GM12873 (cell line): Measurements from ENCODE around the gene NRDE2.

Source experiments
- TF ChIP-seq, protein P1 (sequence below): IDR thresholded peaks from 2 replicates; pipeline ENCODE4 v1.5.1; 2012; ENCODE audit warnings: low read depth, mild to moderate bottlenecking, moderate library complexity, low read length, control low read depth; ENCODE audit not compliant: insufficient read depth; ENCODE audit errors: missing control alignments

The NRDE2 gene

GRCh38 chr14:90296641-90297040 is 35.1 kb downstream of the NRDE2 start:
- TF ChIP-seq, protein P1, sequence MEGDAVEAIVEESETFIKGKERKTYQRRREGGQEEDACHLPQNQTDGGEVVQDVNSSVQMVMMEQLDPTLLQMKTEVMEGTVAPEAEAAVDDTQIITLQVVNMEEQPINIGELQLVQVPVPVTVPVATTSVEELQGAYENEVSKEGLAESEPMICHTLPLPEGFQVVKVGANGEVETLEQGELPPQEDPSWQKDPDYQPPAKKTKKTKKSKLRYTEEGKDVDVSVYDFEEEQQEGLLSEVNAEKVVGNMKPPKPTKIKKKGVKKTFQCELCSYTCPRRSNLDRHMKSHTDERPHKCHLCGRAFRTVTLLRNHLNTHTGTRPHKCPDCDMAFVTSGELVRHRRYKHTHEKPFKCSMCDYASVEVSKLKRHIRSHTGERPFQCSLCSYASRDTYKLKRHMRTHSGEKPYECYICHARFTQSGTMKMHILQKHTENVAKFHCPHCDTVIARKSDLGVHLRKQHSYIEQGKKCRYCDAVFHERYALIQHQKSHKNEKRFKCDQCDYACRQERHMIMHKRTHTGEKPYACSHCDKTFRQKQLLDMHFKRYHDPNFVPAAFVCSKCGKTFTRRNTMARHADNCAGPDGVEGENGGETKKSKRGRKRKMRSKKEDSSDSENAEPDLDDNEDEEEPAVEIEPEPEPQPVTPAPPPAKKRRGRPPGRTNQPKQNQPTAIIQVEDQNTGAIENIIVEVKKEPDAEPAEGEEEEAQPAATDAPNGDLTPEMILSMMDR, result no peak

DNA sequence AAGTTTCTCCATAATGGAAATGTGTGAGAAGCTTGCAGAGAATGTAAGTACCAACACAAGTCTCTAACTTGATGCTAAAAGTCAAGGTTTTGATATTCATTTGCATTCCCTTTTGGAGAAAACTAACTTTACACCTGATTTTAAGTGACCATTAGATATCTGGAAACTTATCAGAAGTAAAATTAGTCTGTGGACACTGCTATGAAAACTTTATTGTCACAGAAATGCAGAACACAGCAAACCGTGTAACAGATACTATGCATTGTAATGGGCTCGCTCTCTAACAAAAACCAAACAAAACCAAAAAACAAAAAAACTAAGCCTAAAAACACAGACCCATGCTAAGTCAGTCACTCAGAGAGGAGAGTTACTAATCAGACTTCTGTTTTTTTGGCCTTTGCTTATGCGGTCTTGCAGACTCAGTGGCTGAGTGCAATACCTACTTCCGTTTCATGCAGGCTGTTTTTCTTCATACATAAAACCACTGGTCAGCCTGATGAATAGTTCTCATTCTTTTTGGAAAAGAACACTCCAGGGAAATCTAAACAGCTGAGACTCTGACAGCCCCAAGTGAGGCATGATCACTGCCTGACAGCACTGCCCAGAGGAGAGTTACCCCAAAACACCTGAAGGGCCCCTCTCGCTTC is 35.7 kb downstream of the NRDE2 start:
- TF ChIP-seq, protein P1, result no peak

DNA sequence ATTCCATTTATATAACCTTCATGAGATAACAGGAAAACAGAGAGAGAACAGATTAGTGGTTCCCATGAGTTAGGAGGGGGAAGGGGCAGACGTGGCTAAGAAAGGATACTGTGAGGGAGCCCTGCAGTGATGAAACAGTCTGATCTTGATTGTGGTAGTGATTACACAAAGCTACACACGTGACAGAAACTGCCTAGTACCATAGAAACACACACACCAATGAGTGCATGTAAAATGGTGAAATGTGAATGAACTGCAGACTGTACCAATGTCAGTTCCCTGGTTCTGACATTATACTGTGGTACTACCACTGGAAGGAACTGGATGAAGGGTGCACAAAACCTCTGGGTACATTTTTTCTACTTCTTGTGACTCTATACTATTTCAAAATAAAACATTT is 36.9 kb downstream of the NRDE2 start:
- TF ChIP-seq, protein P1, result no peak

- TF ChIP-seq, protein P1, result no peak
Measured at GRCh38 chr14:90293766-90294730, 37.7 kb downstream of the NRDE2 start.

- TF ChIP-seq, protein P1, result no peak
Measured at GRCh38 chr14:90291699-90292098, 40.0 kb downstream of the NRDE2 start.

DNA sequence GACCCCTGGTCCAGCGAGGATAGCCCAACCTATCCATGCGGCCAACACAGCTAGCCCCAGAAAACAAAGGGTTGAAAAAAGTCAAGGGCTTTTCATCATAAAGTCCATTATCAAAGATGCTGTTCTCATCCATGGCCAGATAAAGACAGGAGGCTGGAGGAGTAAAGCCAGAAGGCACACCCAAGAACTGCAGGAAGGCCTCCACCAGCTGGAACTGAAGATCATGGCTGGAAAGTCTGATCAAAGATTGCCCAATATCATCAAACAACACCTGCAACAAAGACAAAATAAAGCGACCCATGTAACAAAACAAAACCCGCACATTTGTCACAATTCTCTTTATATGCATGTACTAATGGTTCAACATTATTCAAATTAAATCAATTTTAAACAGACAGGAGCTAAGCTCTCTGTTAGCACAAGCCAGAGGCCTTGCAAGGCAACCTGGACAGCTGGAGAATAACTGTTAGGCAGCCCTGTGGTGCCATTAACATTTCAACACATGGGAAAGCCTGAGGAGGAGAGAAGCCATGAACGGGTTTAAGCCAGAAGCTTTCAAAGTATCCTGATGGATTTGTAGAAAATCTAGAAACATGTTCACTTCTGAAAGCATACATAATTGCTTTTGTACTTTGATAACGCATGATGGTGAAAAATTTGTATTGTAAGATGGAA is 41.3 kb downstream of the NRDE2 start:
- TF ChIP-seq, protein P1, result no peak
